ENCODE results near the gene COA5. TPM values are rescaled to one million over a fixed set of nuclear protein-coding genes. Genes with fewer than 3 reads are reported as not detected.

The COA5 gene
- total RNA-seq, 6 experiments from 2014 or later, result 12.5 to 16.9 (median 15.7) TPM

GRCh38 chr2:98563394-98563793 is 44.9 kb downstream of the COA5 start:
- Mint-ChIP-seq H3K4me3 (no peak overlapping the region), H3K4me1 (ENCODE audit: low read depth) (peaks cover 48% of the 10 kb centered on the region), H3K36me3 (ENCODE audit: low read depth) (peaks cover 18% of the 10 kb centered on the region), H3K27ac (no peak overlapping the region), H3K9me3 (no peaks in the 10 kb centered on the region), H3K27me3 (ENCODE audit: insufficient read depth) (no peaks in the 10 kb centered on the region; the same call in 1 of the 2 replicates)
- TF ChIP-seq CTCF (IDR thresholded peaks at IDR 0.05), result no peak
- DNase-seq, result no peak

DNA sequence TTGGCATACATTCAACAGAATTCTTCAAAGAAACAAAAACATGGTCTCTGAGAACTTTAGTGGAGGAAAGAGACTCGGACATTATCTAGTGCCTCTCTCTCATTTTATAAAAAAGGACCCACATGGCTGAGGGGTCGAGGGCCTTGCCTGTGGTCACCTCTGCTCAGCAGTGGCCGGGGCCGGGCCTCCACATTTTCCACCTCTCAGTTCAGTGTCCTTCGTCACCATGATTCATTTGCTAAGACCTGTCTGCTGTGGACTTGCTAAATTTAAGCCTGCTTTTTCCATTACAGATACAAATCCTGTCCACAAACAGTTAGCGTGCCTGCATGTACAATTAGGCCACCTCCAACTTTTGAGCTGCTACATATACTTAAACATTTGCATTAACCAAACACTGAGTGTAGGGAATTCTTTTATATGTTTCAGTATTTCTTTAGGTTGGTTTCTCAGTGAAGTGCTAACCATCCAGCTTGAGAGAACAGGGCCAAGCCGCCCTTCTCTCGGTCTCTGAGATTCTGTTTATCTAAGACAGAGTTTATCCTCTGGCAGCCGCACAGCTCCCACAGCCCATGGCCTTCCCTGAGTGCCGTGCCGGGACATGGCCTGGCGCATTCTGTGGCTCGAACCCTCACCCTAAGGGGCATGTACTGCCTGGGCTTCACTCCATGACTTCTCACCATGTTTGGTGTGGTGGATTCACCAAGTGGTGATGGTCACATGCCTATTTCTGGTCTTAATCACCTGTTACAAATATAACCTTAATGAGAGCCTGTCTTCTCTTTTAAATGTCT is 46.2 kb downstream of the COA5 start:
- Mint-ChIP-seq H3K27me3 (ENCODE audit: insufficient read depth) (no peaks in the 10 kb centered on the region; the same call in 1 of the 2 replicates), H3K9me3 (no peaks in the 10 kb centered on the region), H3K4me1 (ENCODE audit: low read depth) (peaks cover 36% of the 10 kb centered on the region), H3K4me3 (no peak overlapping the region), H3K27ac (no peak overlapping the region), H3K36me3 (ENCODE audit: low read depth) (peaks cover 18% of the 10 kb centered on the region)
- DNase-seq, result no peak
- TF ChIP-seq CTCF (IDR thresholded peaks at IDR 0.05), result no peak

DNA sequence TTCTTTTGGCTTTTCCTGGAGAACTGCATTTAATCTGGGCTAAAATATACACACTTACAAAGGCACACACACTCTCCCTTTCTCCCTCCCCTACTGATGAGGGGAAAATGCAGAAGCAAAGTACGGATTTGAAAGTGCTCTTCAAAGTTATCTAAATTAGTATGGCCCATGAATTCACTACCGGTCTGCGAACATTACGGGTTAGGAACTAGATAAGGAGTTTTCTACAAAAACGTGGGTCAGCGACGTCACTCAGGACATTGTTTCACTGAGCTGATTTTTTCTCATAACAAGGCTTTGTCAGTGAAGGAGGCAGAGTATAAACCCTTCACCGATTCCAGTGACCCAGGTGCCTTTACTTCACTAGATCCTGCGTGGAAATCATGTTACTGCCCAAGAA is 47.3 kb downstream of the COA5 start:
- H3K9me3 Mint-ChIP-seq, result no peaks in the 10 kb centered on the region
- peak overlapping the region; percentile 75 for H3K27ac Mint-ChIP-seq
- peaks cover 12% of the 10 kb centered on the region for H3K36me3 Mint-ChIP-seq (ENCODE audit: low read depth)
- DNase-seq, result no peak
- H3K27me3 Mint-ChIP-seq (ENCODE audit: insufficient read depth), result no peaks in the 10 kb centered on the region; the same call in 1 of the 2 replicates
- H3K4me3 Mint-ChIP-seq, result no peak overlapping the region
- TF ChIP-seq CTCF (IDR thresholded peaks at IDR 0.05), result no peak
- H3K4me1 Mint-ChIP-seq (ENCODE audit: low read depth), result peaks cover 32% of the 10 kb centered on the region

GRCh38 chr2:98560256-98560771 is 48.0 kb downstream of the COA5 start:
- Mint-ChIP-seq H3K4me1 (ENCODE audit: low read depth) (peaks cover 32% of the 10 kb centered on the region), H3K9me3 (no peaks in the 10 kb centered on the region), H3K27ac (peak overlapping the region; percentile 75), H3K27me3 (ENCODE audit: insufficient read depth) (no peaks in the 10 kb centered on the region; the same call in 1 of the 2 replicates), H3K4me3 (peak overlapping the region; percentile 16), H3K36me3 (ENCODE audit: low read depth) (peaks cover 8% of the 10 kb centered on the region; the same call in 1 of the 2 replicates)
- peak; percentile 86 for DNase-seq
- no peak for TF ChIP-seq CTCF (IDR thresholded peaks at IDR 0.05)

DNA sequence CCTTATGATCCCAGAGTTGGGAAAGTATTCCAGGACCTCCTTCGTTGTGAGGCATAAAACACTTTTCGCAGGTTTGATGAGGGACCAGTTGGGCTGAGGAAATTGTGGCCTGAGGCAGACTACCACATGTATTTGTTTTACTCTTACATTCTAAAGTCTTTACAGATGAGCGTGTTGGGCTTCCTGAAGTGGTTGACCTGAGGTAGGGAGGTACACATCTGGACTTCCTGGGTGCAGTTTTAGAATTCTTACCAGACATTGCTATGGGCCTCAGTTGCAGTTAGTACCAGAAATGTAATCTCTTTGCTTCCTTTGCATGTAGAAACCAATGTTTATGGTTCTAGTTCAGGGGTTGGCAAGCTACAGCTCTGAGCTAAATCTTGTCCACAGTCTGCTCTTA is 48.7 kb downstream of the COA5 start:
- DNase-seq, result no peak
- H3K4me1 Mint-ChIP-seq (ENCODE audit: low read depth), result peaks cover 32% of the 10 kb centered on the region
- no peaks in the 10 kb centered on the region for H3K9me3 Mint-ChIP-seq
- no peak for TF ChIP-seq CTCF (IDR thresholded peaks at IDR 0.05)
- H3K27me3 Mint-ChIP-seq (ENCODE audit: insufficient read depth), result no peaks in the 10 kb centered on the region; the same call in 1 of the 2 replicates
- peaks cover 7% of the 10 kb centered on the region; the same call in 1 of the 2 replicates for H3K36me3 Mint-ChIP-seq (ENCODE audit: low read depth)
- H3K27ac Mint-ChIP-seq, result peak overlapping the region; percentile 75
- peak overlapping the region; percentile 41 for H3K4me3 Mint-ChIP-seq
